Stimulated activated effector memory CD8-positive, alpha-beta T cell treated with anti-CD3 and anti-CD28 coated beads, Interleukin-12 subunit alpha, Interleukin-12 subunit beta, amount 100 ng/mL, for 72 hours (primary cell): ENCODE data around the gene IRS2.

Experiments
- ATAC-seq: fragments of 150-1000 bp; cut with Tn5 transposase; 2 replicates; pipeline ENCODE4 v1.10.0; 2021
- DNase-seq, 2 donors: peaks; one replicate each; pipeline ENCODE4 v3.0.0; 2021 to 2022; ENCODE audit warnings: low spot score in 2 of 2
- H3K27ac Mint-ChIP-seq: one replicate; pipeline ENCODE4 v1.8.0; 2022; ENCODE audit warnings: mild to moderate bottlenecking, mixed read lengths
- H3K36me3 Mint-ChIP-seq: one replicate; pipeline ENCODE4 v1.8.0; 2022; ENCODE audit warnings: mild to moderate bottlenecking, mixed read lengths
- H3K4me1 Mint-ChIP-seq: one replicate; pipeline ENCODE4 v1.8.0; 2022; ENCODE audit warnings: mixed read lengths
- H3K4me3 Mint-ChIP-seq: one replicate; pipeline ENCODE4 v1.8.0; 2022; ENCODE audit warnings: mild to moderate bottlenecking, mixed read lengths
- H3K9me3 Mint-ChIP-seq: one replicate; pipeline ENCODE4 v1.8.0; 2022; ENCODE audit warnings: mixed read lengths

IRS2 gene

GRCh38 chr13:109759609-109760008 lies 26.8 kb downstream of the IRS2 start:
- DNase-seq (no peak), ATAC-seq (no peak)
- Mint-ChIP-seq H3K4me1 (no peaks in the 10 kb centered on the region), H3K4me3 (no peak overlapping the region), H3K9me3 (no peaks in the 10 kb centered on the region), H3K36me3 (peaks cover 7% of the 10 kb centered on the region), H3K27ac (no peak overlapping the region)

- Mint-ChIP-seq H3K4me1 (no peaks in the 10 kb centered on the region), H3K9me3 (no peaks in the 10 kb centered on the region), H3K36me3 (peaks cover 7% of the 10 kb centered on the region), H3K27ac (no peak overlapping the region), H3K4me3 (no peak overlapping the region)
- ATAC-seq (no peak), DNase-seq (no peak)
Observed at GRCh38 chr13:109758937-109759480, 27.4 kb downstream of the IRS2 start.

GRCh38 chr13:109756778-109757177 lies 29.6 kb downstream of the IRS2 start:
- Mint-ChIP-seq H3K4me1 (no peaks in the 10 kb centered on the region), H3K27ac (no peak overlapping the region), H3K4me3 (no peak overlapping the region), H3K36me3 (peaks cover 7% of the 10 kb centered on the region), H3K9me3 (no peaks in the 10 kb centered on the region)
- no peak for DNase-seq
- no peak for ATAC-seq

- Mint-ChIP-seq H3K4me1 (no peaks in the 10 kb centered on the region), H3K36me3 (peaks cover 7% of the 10 kb centered on the region), H3K9me3 (no peaks in the 10 kb centered on the region), H3K27ac (no peak overlapping the region), H3K4me3 (no peak overlapping the region)
- ATAC-seq (no peak), DNase-seq (no peak)
Observed at GRCh38 chr13:109755997-109756396, 30.4 kb downstream of the IRS2 start.

- H3K9me3 Mint-ChIP-seq, result no peaks in the 10 kb centered on the region
- ATAC-seq, result no peak
- H3K27ac Mint-ChIP-seq, result no peak overlapping the region
- no peak overlapping the region for H3K4me3 Mint-ChIP-seq
- peaks cover 7% of the 10 kb centered on the region for H3K36me3 Mint-ChIP-seq
- no peaks in the 10 kb centered on the region for H3K4me1 Mint-ChIP-seq
- no peak for DNase-seq
Observed at GRCh38 chr13:109755551-109755950, 30.8 kb downstream of the IRS2 start.

- DNase-seq (no peak), ATAC-seq (no peak)
- Mint-ChIP-seq H3K27ac (no peak overlapping the region), H3K9me3 (no peaks in the 10 kb centered on the region), H3K4me3 (no peak overlapping the region), H3K4me1 (no peaks in the 10 kb centered on the region), H3K36me3 (peaks cover 7% of the 10 kb centered on the region)
Observed at GRCh38 chr13:109751477-109751876, 34.9 kb downstream of the IRS2 start.

- ATAC-seq, result no peak
- peaks cover 6% of the 10 kb centered on the region for H3K36me3 Mint-ChIP-seq
- no peak overlapping the region for H3K27ac Mint-ChIP-seq
- DNase-seq, result no peak
- H3K9me3 Mint-ChIP-seq, result no peaks in the 10 kb centered on the region
- H3K4me3 Mint-ChIP-seq, result no peak overlapping the region
- H3K4me1 Mint-ChIP-seq, result no peaks in the 10 kb centered on the region
Observed at GRCh38 chr13:109750221-109750775, 36.1 kb downstream of the IRS2 start.

GRCh38 chr13:109749365-109749764 lies 37.0 kb downstream of the IRS2 start:
- DNase-seq, result no peak
- Mint-ChIP-seq H3K4me1 (peaks cover 2% of the 10 kb centered on the region), H3K36me3 (no peaks in the 10 kb centered on the region), H3K4me3 (no peak overlapping the region), H3K27ac (no peak overlapping the region), H3K9me3 (no peaks in the 10 kb centered on the region)
- no peak for ATAC-seq

GRCh38 chr13:109748677-109749076 lies 37.7 kb downstream of the IRS2 start:
- no peaks in the 10 kb centered on the region for H3K36me3 Mint-ChIP-seq
- DNase-seq, result no peak
- no peak overlapping the region for H3K4me3 Mint-ChIP-seq
- no peak overlapping the region for H3K27ac Mint-ChIP-seq
- H3K9me3 Mint-ChIP-seq, result no peaks in the 10 kb centered on the region
- no peak for ATAC-seq
- peaks cover 9% of the 10 kb centered on the region for H3K4me1 Mint-ChIP-seq

- ATAC-seq (no peak), DNase-seq (no peak)
- peaks cover 9% of the 10 kb centered on the region for H3K4me1 Mint-ChIP-seq
- no peaks in the 10 kb centered on the region for H3K9me3 Mint-ChIP-seq
- H3K27ac Mint-ChIP-seq, result no peak overlapping the region
- H3K36me3 Mint-ChIP-seq, result no peaks in the 10 kb centered on the region
- no peak overlapping the region for H3K4me3 Mint-ChIP-seq
Observed at GRCh38 chr13:109747524-109747923, 38.9 kb downstream of the IRS2 start.

- DNase-seq (no peak), ATAC-seq (no peak)
- Mint-ChIP-seq H3K9me3 (no peaks in the 10 kb centered on the region), H3K4me1 (peaks cover 9% of the 10 kb centered on the region), H3K4me3 (no peak overlapping the region), H3K27ac (no peak overlapping the region), H3K36me3 (peaks cover 2% of the 10 kb centered on the region)
Observed at GRCh38 chr13:109746364-109746763, 40.0 kb downstream of the IRS2 start.

GRCh38 chr13:109745702-109746101 lies 40.7 kb downstream of the IRS2 start:
- peaks cover 14% of the 10 kb centered on the region for H3K4me1 Mint-ChIP-seq
- ATAC-seq (no peak), DNase-seq (no peak)
- H3K4me3 Mint-ChIP-seq, result no peak overlapping the region
- no peak overlapping the region for H3K27ac Mint-ChIP-seq
- H3K9me3 Mint-ChIP-seq, result no peaks in the 10 kb centered on the region
- peaks cover 4% of the 10 kb centered on the region for H3K36me3 Mint-ChIP-seq

GRCh38 chr13:109745060-109745459 lies 41.3 kb downstream of the IRS2 start:
- DNase-seq (no peak), ATAC-seq (no peak)
- H3K36me3 Mint-ChIP-seq, result peaks cover 4% of the 10 kb centered on the region
- H3K4me1 Mint-ChIP-seq, result peaks cover 14% of the 10 kb centered on the region
- H3K9me3 Mint-ChIP-seq, result no peaks in the 10 kb centered on the region
- H3K4me3 Mint-ChIP-seq, result no peak overlapping the region
- H3K27ac Mint-ChIP-seq, result no peak overlapping the region

GRCh38 chr13:109744512-109745051 lies 41.8 kb downstream of the IRS2 start:
- peaks cover 14% of the 10 kb centered on the region for H3K4me1 Mint-ChIP-seq
- DNase-seq, result no peak
- H3K9me3 Mint-ChIP-seq, result no peaks in the 10 kb centered on the region
- H3K27ac Mint-ChIP-seq, result no peak overlapping the region
- H3K36me3 Mint-ChIP-seq, result peaks cover 4% of the 10 kb centered on the region
- H3K4me3 Mint-ChIP-seq, result no peak overlapping the region
- no peak for ATAC-seq

GRCh38 chr13:109743706-109744453 lies 42.5 kb downstream of the IRS2 start:
- DNase-seq, result no peak
- H3K9me3 Mint-ChIP-seq, result no peaks in the 10 kb centered on the region
- H3K27ac Mint-ChIP-seq, result no peak overlapping the region
- H3K36me3 Mint-ChIP-seq, result peaks cover 4% of the 10 kb centered on the region
- no peak overlapping the region for H3K4me3 Mint-ChIP-seq
- ATAC-seq, result peak; percentile 69
- peaks cover 14% of the 10 kb centered on the region for H3K4me1 Mint-ChIP-seq

GRCh38 chr13:109741966-109742365 lies 44.4 kb downstream of the IRS2 start:
- Mint-ChIP-seq H3K9me3 (no peaks in the 10 kb centered on the region), H3K36me3 (peaks cover 4% of the 10 kb centered on the region), H3K4me1 (peaks cover 14% of the 10 kb centered on the region), H3K4me3 (no peak overlapping the region), H3K27ac (no peak overlapping the region)
- ATAC-seq (no peak), DNase-seq (no peak)
